SJSA1 (cell line): ENCODE data around the gene SIT1. TPM values are rescaled to one million over a fixed set of nuclear protein-coding genes. Genes with fewer than 3 reads are reported as not detected.
"Not testable (repeated sequence)": the region's sequence is repeated elsewhere in the genome, so short reads cannot be mapped to it uniquely, and the experiment has no call there.

Source experiments
- DNase-seq, 2 experiments: peaks; one replicate each; pipeline ENCODE4 v3.0.0-alpha.2; 2015 to 2020; ENCODE audit warnings: low spot score in 2 of 2, low read depth in 1 of 2
- H3K27ac ChIP-seq: fragments of 250-450 bp; sonication (Bioruptor Pico); 2 replicates; pipeline ENCODE4 v1.5.1; 2020; ENCODE audit warnings: mild to moderate bottlenecking, moderate library complexity
- H3K27me3 ChIP-seq: fragments of 250-450 bp; sonication (Bioruptor Pico); replicated peaks from 2 replicates; pipeline ENCODE4 v1.5.1; 2020; ENCODE audit warnings: mild to moderate bottlenecking, moderate library complexity
- H3K36me3 ChIP-seq: fragments of 250-450 bp; sonication (Bioruptor Pico); 2 replicates; pipeline ENCODE4 v1.5.1; 2020; ENCODE audit warnings: mild to moderate bottlenecking
- H3K4me1 ChIP-seq: fragments of 250-450 bp; sonication (Bioruptor Pico); replicated peaks from 2 replicates; pipeline ENCODE4 v1.6.1; 2021; ENCODE audit warnings: mild to moderate bottlenecking
- H3K4me3 ChIP-seq: fragments of 250-450 bp; sonication (Bioruptor Pico); 2 replicates; pipeline ENCODE4 v1.5.1; 2020; ENCODE audit warnings: mild to moderate bottlenecking
- H3K9me3 ChIP-seq: fragments of 250-450 bp; sonication (Bioruptor Pico); replicated peaks from 2 replicates; pipeline ENCODE4 v1.5.1; 2020; ENCODE audit warnings: mild to moderate bottlenecking
- total RNA-seq: library from RNA; depleted of rRNA; stranded (reverse); fragments of >200 nt; shearing (Covaris generic); gene quantifications from 2 replicates; pipeline ENCODE4 v1.2.3, GENCODE V29; 2014

SIT1 gene
- total RNA-seq, 1 experiment from 2014 or later, result not detected

DNA sequence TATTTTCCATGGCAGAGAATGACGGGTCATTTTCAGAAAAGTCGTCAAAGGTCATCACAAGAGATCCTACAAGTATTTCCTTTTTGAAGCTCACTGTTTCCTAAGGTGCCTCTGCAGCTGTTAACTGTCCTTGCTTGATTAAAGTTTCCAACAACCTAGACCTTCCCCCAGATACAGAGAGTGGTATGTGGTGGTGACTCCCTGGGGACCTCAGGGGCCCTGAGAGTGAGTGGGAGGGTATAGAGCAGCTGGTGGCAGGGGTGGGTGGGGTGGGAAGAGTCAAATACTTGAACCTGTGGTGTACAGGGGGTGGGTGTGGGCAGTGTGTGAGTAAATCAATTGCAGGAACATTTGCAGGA is 31.0 kb downstream of the SIT1 start:
- Histone ChIP-seq H3K4me3 (no peak overlapping the region), H3K4me1 (no peaks in the 10 kb centered on the region), H3K9me3 (no peaks in the 10 kb centered on the region), H3K27me3 (no peaks in the 10 kb centered on the region; the same call in 1 of the 2 replicates), H3K36me3 (no peaks in the 10 kb centered on the region), H3K27ac (no peak overlapping the region)
- DNase-seq, result no peak

DNA sequence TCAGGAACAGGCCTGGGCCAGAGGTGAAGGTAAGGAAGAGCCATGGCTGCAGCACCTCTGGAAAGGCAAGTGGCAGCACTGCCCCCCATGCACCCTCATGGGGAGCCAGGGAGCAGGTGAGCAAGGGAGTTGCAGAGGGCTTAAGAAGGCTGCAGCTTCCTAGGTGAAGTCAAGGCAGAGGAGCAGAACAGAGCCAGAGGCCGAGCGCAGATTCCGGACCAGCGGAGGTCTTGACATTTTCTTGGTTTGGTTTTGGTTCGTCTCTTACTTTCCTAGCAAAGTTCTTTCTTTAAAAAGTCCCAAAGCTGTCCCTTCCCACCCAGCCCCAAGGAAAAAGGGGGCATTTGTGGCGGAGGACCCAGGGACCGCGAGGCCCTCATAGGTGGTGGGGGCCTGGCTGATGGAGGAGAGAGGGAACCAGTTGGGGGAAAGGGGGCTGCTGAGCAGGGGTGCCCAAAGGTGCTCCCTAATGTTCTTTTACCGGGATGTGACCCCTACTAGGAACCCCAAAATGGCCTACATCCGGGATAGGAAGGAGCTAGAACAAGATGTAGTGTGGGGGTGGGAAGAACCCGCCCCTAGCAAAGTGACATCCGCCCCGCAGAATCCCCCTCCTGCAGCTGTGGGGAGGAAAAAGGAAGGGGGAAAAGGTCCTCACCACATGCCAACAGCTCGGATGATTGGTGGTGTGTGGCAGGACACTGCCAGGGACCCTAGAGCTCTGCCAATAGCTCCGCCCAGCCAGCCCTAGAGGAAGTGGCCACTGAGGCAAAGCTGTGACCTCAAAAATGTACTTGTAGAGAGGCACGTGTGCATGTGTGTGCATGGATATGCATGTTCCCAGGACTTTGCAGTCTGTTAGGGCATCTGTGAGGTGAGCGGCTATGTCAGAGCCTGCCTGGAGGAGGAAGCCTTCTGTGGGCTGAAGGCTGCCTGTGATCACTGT is 31.6 kb downstream of the SIT1 start:
- DNase-seq, result no peak
- Histone ChIP-seq H3K27ac (no peak overlapping the region), H3K27me3 (no peaks in the 10 kb centered on the region; the same call in 1 of the 2 replicates), H3K9me3 (no peaks in the 10 kb centered on the region), H3K36me3 (no peaks in the 10 kb centered on the region), H3K4me3 (no peak overlapping the region), H3K4me1 (no peaks in the 10 kb centered on the region)

DNA sequence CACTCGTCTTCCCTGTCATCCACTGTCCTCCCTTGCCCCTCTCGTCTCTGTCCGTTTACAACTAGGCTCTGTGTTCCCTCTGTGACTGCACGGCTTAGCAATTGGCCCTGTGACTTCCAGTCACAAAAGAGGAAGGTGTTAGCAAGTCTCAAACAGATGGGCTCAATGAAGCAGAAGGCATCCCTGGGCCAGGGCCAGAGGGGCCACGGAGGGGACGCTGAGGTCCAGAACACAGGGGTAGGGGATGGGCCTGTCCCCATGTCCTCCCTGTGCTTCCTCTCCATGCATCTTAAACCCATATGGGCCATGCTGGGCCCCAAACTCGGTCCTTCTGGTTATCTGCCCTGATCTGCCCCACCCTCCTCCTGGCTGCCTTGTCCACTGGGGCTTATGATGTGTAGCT is 32.4 kb downstream of the SIT1 start, which contains the start of gene CD72:
Gene CD72 (minus strand): TSS at position 89 of the 403 bp plus-strand sequence. CDS start 110 bp downstream, outside the sequence.
- H3K9me3 ChIP-seq, result no peaks in the 10 kb centered on the region
- DNase-seq, result no peak
- no peak within 1 kb of the TSS for H3K27ac ChIP-seq
- H3K4me1 ChIP-seq, result no peaks in the 10 kb centered on the region
- no peaks in the 10 kb centered on the region; the same call in 1 of the 2 replicates for H3K27me3 ChIP-seq
- no peak within 1 kb of the TSS for H3K4me3 ChIP-seq
- H3K36me3 ChIP-seq, result no peaks in the 10 kb centered on the region

DNA sequence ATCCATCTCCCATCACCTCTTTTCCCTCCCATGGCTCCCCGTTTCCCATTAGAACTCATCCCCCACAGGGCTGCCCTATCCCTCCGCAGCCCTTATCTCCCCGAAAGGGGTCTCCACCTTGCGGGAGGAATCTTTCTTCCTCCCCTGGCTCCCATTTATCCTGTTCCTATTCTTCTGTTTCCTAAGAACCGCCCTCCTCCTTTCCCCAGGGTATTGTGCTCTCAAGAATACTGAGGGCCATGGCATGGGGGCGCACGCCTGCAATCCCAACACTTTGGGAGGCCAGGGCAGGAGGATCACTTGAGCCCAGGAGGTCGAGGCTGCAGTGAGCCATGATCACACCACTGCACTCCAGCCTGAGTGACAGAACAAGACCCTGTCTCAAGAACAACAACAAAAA is 33.2 kb downstream of the SIT1 start:
- no peak for DNase-seq
- no peaks in the 10 kb centered on the region; the same call in 1 of the 2 replicates for H3K27me3 ChIP-seq
- H3K9me3 ChIP-seq, result no peaks in the 10 kb centered on the region
- H3K4me1 ChIP-seq, result no peaks in the 10 kb centered on the region
- H3K27ac ChIP-seq, result no peak overlapping the region
- H3K36me3 ChIP-seq, result no peaks in the 10 kb centered on the region
- H3K4me3 ChIP-seq, result no peak overlapping the region

DNA sequence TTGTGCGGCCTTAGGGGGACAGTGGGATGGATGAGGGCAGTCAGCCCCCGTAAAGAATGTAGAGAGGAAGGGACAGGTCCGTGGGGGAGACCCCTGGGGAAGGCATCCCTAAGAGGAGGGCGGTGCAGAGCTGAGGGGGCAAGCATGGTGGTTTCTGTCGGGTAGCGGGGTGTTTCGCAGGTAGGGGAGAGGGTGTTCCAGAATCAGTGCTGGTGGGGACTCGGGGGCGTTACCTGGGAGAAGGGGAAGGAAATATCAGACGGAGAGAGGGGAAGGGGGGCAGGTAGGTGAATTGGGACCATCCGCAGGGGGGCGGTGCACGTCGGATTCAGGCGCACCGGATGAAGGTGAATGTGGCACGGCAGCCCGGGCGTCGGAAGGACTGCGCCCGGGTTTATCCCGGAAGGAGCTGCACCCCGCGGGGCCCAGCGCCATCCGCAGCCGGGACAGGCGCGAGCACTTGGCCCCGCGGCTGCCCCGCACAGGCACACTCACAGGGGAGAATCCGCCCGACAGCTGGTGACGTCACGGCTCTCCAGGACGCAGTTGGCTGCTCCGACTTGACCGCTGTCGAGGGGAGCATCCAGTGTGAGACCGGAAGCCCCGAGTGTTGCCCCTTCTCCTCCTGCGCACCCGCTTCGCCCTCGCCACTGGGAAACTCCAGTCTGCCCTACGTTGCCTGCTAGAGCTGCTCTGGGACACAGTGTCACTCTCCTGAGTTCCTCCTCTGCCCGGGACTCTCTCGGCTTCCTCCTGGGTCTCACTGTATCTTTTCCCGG is 33.9 kb downstream of the SIT1 start:
- Histone ChIP-seq H3K9me3 (no peaks in the 10 kb centered on the region), H3K27me3 (no peaks in the 10 kb centered on the region; the same call in 1 of the 2 replicates), H3K27ac (no peak overlapping the region), H3K4me1 (no peaks in the 10 kb centered on the region), H3K4me3 (no peak overlapping the region), H3K36me3 (no peaks in the 10 kb centered on the region)
- DNase-seq, result peak in 1 of 2 experiments; percentile 46

DNA sequence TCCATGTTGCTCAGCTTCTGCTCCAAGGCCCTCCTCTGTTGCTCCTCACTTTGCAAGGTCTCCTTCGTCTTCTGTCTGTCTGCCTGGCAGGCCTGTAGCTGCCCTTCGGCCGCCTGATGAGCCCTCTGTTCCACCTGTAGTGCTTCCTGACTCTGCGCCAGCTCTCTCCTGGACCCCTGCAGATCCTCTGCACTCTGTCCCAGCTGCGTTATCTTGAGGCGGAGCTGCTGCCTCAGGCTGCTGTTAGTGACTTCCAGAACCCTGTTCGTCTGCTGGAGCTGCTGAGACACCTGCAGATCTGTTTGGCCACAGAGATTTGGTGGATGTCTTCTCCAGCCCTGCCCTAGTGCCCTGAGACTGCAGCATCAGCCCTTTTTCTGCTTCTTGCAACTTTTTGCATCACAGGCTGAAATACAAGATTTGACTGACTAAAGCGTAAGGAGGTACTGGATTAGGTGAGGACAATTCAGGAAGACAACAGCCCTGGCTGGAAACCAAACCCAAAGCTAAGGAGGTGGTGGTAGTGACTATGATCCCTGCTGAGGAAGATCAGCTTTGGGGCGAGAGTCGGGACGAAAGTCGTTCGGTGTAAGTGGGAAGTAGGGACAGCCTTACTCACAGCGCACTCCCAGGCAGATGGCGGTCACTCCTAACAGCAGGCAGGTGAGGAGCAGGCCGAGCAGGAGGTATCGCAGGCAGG is 34.6 kb downstream of the SIT1 start:
- Histone ChIP-seq H3K9me3 (no peaks in the 10 kb centered on the region), H3K27me3 (no peaks in the 10 kb centered on the region; the same call in 1 of the 2 replicates)
- no peak for DNase-seq

DNA sequence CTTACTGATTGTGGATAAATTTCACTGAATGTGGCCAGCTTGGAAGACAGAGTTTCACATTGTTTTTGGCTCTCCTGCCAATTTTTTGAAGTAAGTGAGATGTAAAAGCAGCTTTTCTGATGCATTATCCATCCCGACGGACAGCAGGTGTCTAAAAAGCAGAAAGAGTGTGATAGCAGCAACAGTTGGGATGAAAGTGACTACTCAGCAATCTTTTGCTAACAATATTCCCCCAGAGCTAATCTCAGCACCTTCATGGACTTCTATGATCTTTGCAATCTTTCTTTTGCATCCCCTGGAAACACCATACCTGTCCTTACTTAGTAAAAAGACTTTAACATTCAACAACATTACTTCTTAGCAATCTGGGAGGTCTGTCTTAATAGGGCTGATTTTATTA is 37.9 kb downstream of the SIT1 start:
- Histone ChIP-seq H3K4me1 (no peaks in the 10 kb centered on the region), H3K27ac (no peak overlapping the region), H3K36me3 (no peaks in the 10 kb centered on the region), H3K9me3 (no peaks in the 10 kb centered on the region), H3K27me3 (no peaks in the 10 kb centered on the region; the same call in 1 of the 2 replicates), H3K4me3 (no peak overlapping the region)
- no peak for DNase-seq

More for the DNA sequence above, 34.6 kb downstream of the SIT1 start:
- H3K27ac ChIP-seq, result no peak overlapping the region
- H3K36me3 ChIP-seq, result no peaks in the 10 kb centered on the region
- no peaks in the 10 kb centered on the region for H3K4me1 ChIP-seq
- no peak overlapping the region for H3K4me3 ChIP-seq

DNA sequence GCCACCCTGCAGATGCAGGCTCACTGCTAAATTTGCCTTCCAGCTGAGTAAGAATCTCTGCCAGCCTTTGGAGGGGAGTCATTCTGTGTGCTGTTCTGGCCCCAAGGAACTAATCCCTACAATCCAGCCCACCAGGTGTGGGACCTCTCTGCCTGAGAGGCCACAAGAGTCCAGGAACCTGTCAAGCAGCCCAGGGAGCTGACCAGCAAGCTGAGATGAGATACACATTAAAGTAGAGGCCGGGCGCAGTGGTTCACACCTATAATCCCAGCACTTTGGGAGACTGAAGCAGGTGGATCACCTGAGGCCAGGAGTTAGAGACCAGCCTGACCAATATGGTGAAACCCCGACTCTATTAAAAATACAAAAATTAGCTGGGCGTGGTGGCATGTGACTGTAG is 38.7 kb downstream of the SIT1 start:
- not testable (repeated sequence) for H3K27ac ChIP-seq, H3K27me3 ChIP-seq, H3K9me3 ChIP-seq, H3K36me3 ChIP-seq, H3K4me1 ChIP-seq, DNase-seq, H3K4me3 ChIP-seq

DNA sequence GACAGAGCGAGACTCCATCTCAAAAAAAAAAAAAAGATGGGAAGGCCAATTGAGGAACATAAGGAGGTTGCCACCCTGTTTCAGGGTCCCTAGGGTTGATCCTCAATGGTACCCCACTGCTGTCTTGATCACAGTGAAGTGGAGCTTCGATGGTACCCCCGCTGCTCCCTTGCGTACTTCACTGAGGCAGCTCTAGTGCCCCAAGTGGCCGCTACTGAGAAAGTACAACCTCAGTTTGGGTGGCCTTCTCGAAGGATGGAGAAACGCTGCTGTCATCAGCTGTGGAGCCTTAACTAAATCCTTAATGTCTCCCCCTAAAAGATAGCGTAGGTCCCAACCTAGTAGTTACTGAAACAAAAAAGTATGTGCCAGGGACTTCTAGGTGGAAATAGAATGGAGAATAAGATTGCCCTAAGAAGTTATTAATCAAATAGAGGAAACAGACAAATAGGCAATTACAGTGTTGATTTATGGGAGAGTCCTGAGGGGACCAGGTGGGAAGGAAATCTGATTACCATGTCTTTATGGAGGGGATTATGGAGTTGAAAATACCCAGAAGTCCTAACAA is 39.4 kb downstream of the SIT1 start:
- Histone ChIP-seq H3K36me3 (no peaks in the 10 kb centered on the region), H3K27ac (no peak overlapping the region), H3K4me1 (no peaks in the 10 kb centered on the region), H3K9me3 (no peaks in the 10 kb centered on the region), H3K27me3 (no peaks in the 10 kb centered on the region), H3K4me3 (no peak overlapping the region)
- no peak for DNase-seq

DNA sequence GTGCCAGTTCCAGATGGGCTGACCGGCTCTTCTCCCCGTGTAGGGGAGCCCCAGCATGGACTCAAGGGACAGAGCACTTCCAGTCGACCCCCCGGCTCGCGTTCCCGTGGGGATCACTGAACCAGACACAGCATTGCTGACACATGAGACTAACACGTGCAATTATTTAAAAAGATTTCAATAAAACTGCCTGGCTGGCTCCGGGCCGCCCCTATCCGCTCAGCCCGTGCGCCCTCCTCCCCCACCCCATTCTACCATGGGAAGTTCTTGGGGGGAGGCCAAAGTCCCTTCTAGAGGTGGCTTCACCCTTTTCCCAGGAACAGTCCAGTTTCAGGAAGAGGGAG is 40.9 kb downstream of the SIT1 start:
- Histone ChIP-seq H3K27ac (no peak overlapping the region), H3K27me3 (no peaks in the 10 kb centered on the region), H3K4me3 (no peak overlapping the region), H3K4me1 (peaks cover 1% of the 10 kb centered on the region), H3K9me3 (no peaks in the 10 kb centered on the region), H3K36me3 (no peaks in the 10 kb centered on the region)
- no peak for DNase-seq

DNA sequence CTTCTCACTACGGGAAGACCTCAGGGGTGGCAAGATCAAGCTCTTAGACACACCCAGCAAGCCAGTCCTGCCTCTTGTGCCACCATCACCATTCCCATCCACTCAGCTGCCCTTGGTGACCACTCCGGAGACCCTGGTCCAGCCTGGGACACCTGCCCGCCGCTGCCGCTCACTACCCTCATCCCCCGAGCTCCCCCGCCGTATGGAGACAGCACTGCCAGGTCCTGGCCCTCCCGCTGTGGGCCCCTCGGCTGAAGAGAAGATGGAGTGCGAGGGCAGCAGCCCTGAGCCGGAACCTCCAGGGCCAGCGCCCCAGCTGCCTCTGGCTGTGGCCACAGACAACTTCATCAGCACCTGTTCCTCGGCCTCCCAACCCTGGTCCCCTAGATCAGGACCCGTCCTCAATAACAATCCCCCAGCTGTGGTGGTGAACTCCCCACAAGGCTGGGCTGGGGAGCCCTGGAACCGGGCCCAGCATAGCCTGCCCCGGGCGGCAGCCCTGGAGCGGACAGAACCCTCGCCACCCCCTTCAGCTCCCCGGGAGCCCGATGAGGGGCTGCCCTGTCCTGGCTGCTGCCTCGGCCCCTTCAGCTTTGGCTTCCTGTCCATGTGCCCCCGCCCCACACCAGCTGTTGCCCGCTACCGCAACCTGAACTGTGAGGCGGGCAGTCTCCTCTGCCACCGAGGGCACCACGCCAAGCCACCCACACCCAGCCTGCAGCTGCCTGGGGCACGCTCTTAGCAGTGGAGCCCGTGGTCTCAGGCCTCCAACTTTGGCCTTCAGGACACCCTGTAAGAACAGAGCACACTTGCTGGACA is 41.5 kb downstream of the SIT1 start:
- H3K4me3 ChIP-seq, result no peak overlapping the region
- H3K36me3 ChIP-seq, result no peaks in the 10 kb centered on the region

DNA sequence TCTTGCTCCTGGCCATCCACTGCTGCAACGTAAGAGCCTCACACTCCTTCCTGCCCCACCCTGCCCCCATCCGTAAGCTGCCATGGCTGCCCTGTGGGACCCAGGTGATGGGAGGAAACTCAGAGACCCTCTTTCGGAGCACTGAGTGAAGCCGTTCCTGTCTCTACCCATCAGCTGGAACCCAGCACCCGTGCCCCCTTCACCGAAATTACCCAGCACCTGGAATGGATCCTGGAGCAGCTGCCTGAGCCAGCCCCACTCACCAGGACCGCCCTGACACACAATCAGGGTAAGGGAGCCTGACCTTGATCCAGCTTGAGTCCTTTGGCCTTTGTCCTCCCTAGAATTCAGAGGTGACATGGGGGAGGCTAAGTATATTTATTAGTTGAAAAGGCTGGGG is 42.5 kb downstream of the SIT1 start:
- Histone ChIP-seq H3K9me3 (no peaks in the 10 kb centered on the region), H3K36me3 (no peaks in the 10 kb centered on the region), H3K27ac (no peak overlapping the region), H3K4me1 (peaks cover 11% of the 10 kb centered on the region), H3K27me3 (no peaks in the 10 kb centered on the region), H3K4me3 (no peak overlapping the region)
- no peak for DNase-seq

More for the DNA sequence above, 41.5 kb downstream of the SIT1 start:
- Histone ChIP-seq H3K4me1 (peaks cover 7% of the 10 kb centered on the region), H3K9me3 (no peaks in the 10 kb centered on the region), H3K27ac (no peak overlapping the region), H3K27me3 (no peaks in the 10 kb centered on the region)
- no peak for DNase-seq

DNA sequence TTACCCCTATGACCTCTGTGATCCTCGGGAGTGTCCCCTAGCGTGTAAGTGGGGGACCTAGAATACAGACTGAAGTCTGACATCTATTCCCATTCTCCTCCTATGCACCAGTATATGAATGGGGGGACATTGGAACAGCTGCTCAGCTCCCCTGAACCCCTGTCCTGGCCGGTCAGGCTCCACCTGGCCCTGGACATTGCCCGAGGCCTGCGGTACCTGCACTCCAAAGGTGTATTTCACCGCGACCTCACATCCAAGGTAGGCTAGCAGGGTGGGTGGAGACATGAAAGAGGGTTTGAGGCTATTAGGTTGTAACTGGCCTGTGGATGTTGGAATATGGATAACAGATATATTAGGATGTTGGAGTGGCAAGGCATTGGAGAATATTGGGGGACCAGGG is 44.0 kb downstream of the SIT1 start:
- no peak overlapping the region for H3K4me3 ChIP-seq
- no peaks in the 10 kb centered on the region for H3K9me3 ChIP-seq
- H3K27ac ChIP-seq, result no peak overlapping the region
- H3K36me3 ChIP-seq, result no peaks in the 10 kb centered on the region
- no peaks in the 10 kb centered on the region for H3K27me3 ChIP-seq
- peaks cover 11% of the 10 kb centered on the region for H3K4me1 ChIP-seq
- DNase-seq, result no peak
